Natural killer cell (primary cell): ENCODE measurements around the gene CIDEC. TPM values are rescaled to one million over a fixed set of nuclear protein-coding genes. Genes with fewer than 3 reads are reported as not detected.
A peak's percentile ranks its signal among the peaks of the same experiment; 100 is the strongest.

Experiments
- ATAC-seq, 3 donors: fragments of 150-1000 bp in 2 of 3; fragments of 200-7000 bp in 1 of 3; cut with Tn5 transposase; 1 replicate in 1 of 3; 2 replicates in 2 of 3; pipeline ENCODE4 v1.10.0; 2021; ENCODE audit warnings: mild to moderate bottlenecking in 2 of 3, moderate library complexity in 2 of 3
- DNase-seq, 2 donors: peaks; one replicate each; pipeline versions ENCODE4 v3.0.0 to v3.0.0-alpha.2; 2013 to 2021; ENCODE audit warnings: mixed read lengths in 1 of 2
- H3K27ac ChIP-seq: one replicate; pipeline ENCODE4 v1.5.1; 2013; ENCODE audit warnings: mild to moderate bottlenecking, low read length
- H3K27me3 ChIP-seq: one replicate; pipeline ENCODE4 v1.6.1; 2013; ENCODE audit warnings: low read length; ENCODE audit not compliant: control insufficient read depth, insufficient read depth
- H3K36me3 ChIP-seq: one replicate; pipeline ENCODE4 v1.6.1; 2013; ENCODE audit warnings: low read length; ENCODE audit not compliant: control insufficient read depth, insufficient read depth
- H3K4me1 ChIP-seq: one replicate; pipeline ENCODE4 v1.6.1; 2013; ENCODE audit warnings: low read length; ENCODE audit not compliant: control insufficient read depth, insufficient read depth
- H3K4me3 ChIP-seq: one replicate; pipeline ENCODE4 v1.5.1; 2013; ENCODE audit warnings: low read length
- H3K9me3 ChIP-seq: one replicate; pipeline ENCODE4 v1.6.1; 2013; ENCODE audit warnings: low read length; ENCODE audit not compliant: control insufficient read depth, insufficient read depth
- H3K27ac Mint-ChIP-seq, 2 donors: one replicate each; pipeline ENCODE4 v1.8.0; 2022; ENCODE audit warnings: mild to moderate bottlenecking in 2 of 2, mixed read lengths in 2 of 2, moderate library complexity in 1 of 2
- H3K27me3 Mint-ChIP-seq, 2 donors: one replicate each; pipeline ENCODE4 v1.8.0; 2022; ENCODE audit warnings: low read depth in 2 of 2, mixed read lengths in 2 of 2
- H3K36me3 Mint-ChIP-seq: one replicate; pipeline ENCODE4 v1.8.0; 2022; ENCODE audit warnings: mixed read lengths
- H3K4me1 Mint-ChIP-seq, 2 donors: one replicate each; pipeline ENCODE4 v1.8.0; 2022; ENCODE audit warnings: mixed read lengths in 2 of 2
- H3K4me3 Mint-ChIP-seq: one replicate; pipeline ENCODE4 v1.8.0; 2022; ENCODE audit warnings: mild to moderate bottlenecking, moderate library complexity, mixed read lengths
- H3K9me3 Mint-ChIP-seq, 2 donors: one replicate each; pipeline ENCODE4 v1.8.0; 2022; ENCODE audit warnings: mixed read lengths in 2 of 2
- CTCF ChIP-seq: fragments of 200-600 bp; IDR thresholded peaks from one replicate; pipeline ENCODE4 v1.8.0; 2022; ENCODE audit warnings: antibody characterized with exemption
- WGBS: methylation state at CpG from one replicate; pipeline ENCODE4 v1.1.7; 2013; ENCODE audit warnings: missing lambda C conversion rate; ENCODE audit not compliant: insufficient coverage; 5-methylcytosine and 5-hydroxymethylcytosine counted together
- intact Hi-C: fragments of 100-400 bp; cut with micrococcal nuclease; formaldehyde crosslinking; loops from one replicate; pipeline ENCODE4 v1.14.2; 2022
- total RNA-seq, 4 donors: library from RNA; stranded (reverse); fragments of 120-200 nt in 1 of 4; gene quantifications; one replicate each; pipeline versions ENCODE4 v1.2.3 to v1.2.4, GENCODE V29; 2013 to 2022

Gene CIDEC
- total RNA-seq, 3 donors from 2014 or later (not counting 1 experiment from before 2014, with no cell fraction given): not detected

GRCh38 chr3:9846931-9847488, 33.0 kb downstream of the CIDEC start:
- Histone ChIP-seq H3K27me3 (no peaks in the 10 kb centered on the region), H3K4me1 (peaks cover 18% of the 10 kb centered on the region), H3K9me3 (no peaks in the 10 kb centered on the region), H3K4me3 (no peak overlapping the region), H3K27ac (no peak overlapping the region), H3K36me3 (no peaks in the 10 kb centered on the region)
- no peaks in the 10 kb centered on the region for H3K36me3 Mint-ChIP-seq
- no peak overlapping the region for H3K27ac Mint-ChIP-seq
- no peaks in the 10 kb centered on the region for H3K27me3 Mint-ChIP-seq
- no peaks in the 10 kb centered on the region for H3K9me3 Mint-ChIP-seq
- DNase-seq: no peak
- H3K4me1 Mint-ChIP-seq: peaks cover 19 to 21% of the 10 kb centered on the region in 2 donors
- 95% methylated on average over 6 of the region's 6 CpGs for WGBS
- ATAC-seq: no peak
- no peak for TF ChIP-seq CTCF
- no peak overlapping the region for H3K4me3 Mint-ChIP-seq
- intact Hi-C loops: loop anchor here (5.0 kb wide), 1 partner anchor 85 kb away; the partner anchor contains the start of gene CRELD1

- H3K36me3 Mint-ChIP-seq: no peaks in the 10 kb centered on the region
- intact Hi-C loops: loop anchor here (5.0 kb wide), 1 partner anchor 86 kb away; the partner anchor contains the start of gene CRELD1
- H3K27me3 Mint-ChIP-seq: no peaks in the 10 kb centered on the region
- H3K27ac Mint-ChIP-seq: peak overlapping the region in 1 of 2 donors; percentile 53
- peak overlapping the region; percentile 35 for H3K4me3 Mint-ChIP-seq
- peaks cover 22 to 24% of the 10 kb centered on the region in 2 donors for H3K4me1 Mint-ChIP-seq
- ATAC-seq (no peak), DNase-seq (no peak)
- H3K36me3 ChIP-seq: peaks cover 7% of the 10 kb centered on the region
- no peak overlapping the region for H3K4me3 ChIP-seq
- no peak overlapping the region for H3K27ac ChIP-seq
- no peaks in the 10 kb centered on the region for H3K9me3 Mint-ChIP-seq
- peaks cover 18% of the 10 kb centered on the region for H3K4me1 ChIP-seq
- H3K9me3 ChIP-seq: no peaks in the 10 kb centered on the region
- WGBS: 78% methylated on average over 6 of the region's 6 CpGs
- TF ChIP-seq CTCF: no peak
- H3K27me3 ChIP-seq: no peaks in the 10 kb centered on the region
Observed at GRCh38 chr3:9846231-9846630, 33.8 kb downstream of the CIDEC start.

GRCh38 chr3:9843715-9844438, 36.2 kb downstream of the CIDEC start, which contains the start of gene RPUSD3:
TSS of gene RPUSD3 (minus strand) at chr3:9844008. CDS start at chr3:9843990, 18 bp downstream.
- intact Hi-C loops: loop anchor here (5.0 kb wide), 2 partner anchors 48 to 273 kb away; partner anchors contain the start of genes BRK1 and JAGN1
- Histone ChIP-seq H3K9me3 (no peaks in the 10 kb centered on the region), H3K36me3 (peaks cover 27% of the 10 kb centered on the region), H3K27me3 (no peaks in the 10 kb centered on the region), H3K4me3 (peak within 1 kb of the TSS; percentile 99), H3K4me1 (peaks cover 18% of the 10 kb centered on the region), H3K27ac (peak within 1 kb of the TSS; percentile 68)
- H3K4me1 Mint-ChIP-seq: peaks cover 22 to 24% of the 10 kb centered on the region in 2 donors
- no peak for TF ChIP-seq CTCF
- H3K9me3 Mint-ChIP-seq: no peaks in the 10 kb centered on the region
- H3K4me3 Mint-ChIP-seq: peak within 1 kb of the TSS; percentile 99
- WGBS: under 1% methylated on average over 42 of the region's 42 CpGs
- DNase-seq (peak; percentile 98 to 99), ATAC-seq (peak; percentile 99 to 100 (median 99))
- no peaks in the 10 kb centered on the region for H3K36me3 Mint-ChIP-seq
- H3K27me3 Mint-ChIP-seq: no peaks in the 10 kb centered on the region
- peak within 1 kb of the TSS; percentile 96 for H3K27ac Mint-ChIP-seq
